Fibroblast of the aortic adventitia (primary cell): ENCODE measurements around the gene ZNF557. TPM values are rescaled to one million over a fixed set of nuclear protein-coding genes. Genes with fewer than 3 reads are reported as not detected.

Experiments
- DNase-seq: peaks from one replicate; pipeline ENCODE4 v3.0.0-alpha.2; 2010; ENCODE audit warnings: low read depth
- H3K4me3 ChIP-seq: 2 replicates; pipeline ENCODE4 v1.5.1; 2011; ENCODE audit warnings: low read depth, mild to moderate bottlenecking, control low read depth, low read length, moderate library complexity
- total RNA-seq: library from RNA; depleted of rRNA; stranded (reverse); fragments of >200 nt; gene quantifications from 2 replicates; pipeline ENCODE4 v1.2.3, GENCODE V29; 2012; ENCODE audit warnings: low replicate concordance
- TF ChIP-seq, protein P1 (sequence below): IDR thresholded peaks from 2 replicates; pipeline ENCODE4 v1.5.1; 2011; ENCODE audit warnings: mild to moderate bottlenecking, low read length, control low read depth, inconsistent platforms; ENCODE audit not compliant: insufficient read depth

ZNF557 gene
- total RNA-seq, 1 donor, result 15.8 TPM

DNA sequence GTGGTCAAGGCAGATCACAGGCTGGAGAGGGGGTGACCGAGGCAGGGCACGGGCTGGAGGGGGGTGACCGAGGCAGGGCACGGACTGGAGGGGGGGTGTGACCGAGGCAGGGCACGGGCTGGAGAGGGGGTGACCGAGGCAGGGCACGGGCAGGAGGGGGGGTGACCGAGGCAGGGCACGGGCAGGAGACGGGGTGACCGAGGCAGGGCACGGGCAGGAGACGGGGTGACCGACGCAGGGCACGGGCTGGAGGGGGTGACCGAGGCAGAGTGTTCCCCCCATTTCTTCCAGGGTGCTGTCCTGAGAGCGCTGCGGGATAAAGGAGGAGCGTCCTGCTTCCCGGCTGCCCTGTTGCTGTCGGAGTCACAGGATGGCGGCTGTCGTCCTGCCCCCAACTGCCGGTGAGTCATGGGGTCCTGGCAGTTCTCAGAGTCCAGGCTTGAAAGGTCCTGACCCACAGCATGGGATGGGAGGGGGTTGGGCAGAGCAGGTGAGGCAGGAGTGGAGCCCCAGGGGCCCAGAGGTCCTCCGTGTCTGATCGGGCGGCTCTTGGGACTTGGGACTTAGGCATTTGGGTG is 5.3 kb downstream of the ZNF557 start:
- no peak overlapping the region for H3K4me3 ChIP-seq
- TF ChIP-seq, protein P1, sequence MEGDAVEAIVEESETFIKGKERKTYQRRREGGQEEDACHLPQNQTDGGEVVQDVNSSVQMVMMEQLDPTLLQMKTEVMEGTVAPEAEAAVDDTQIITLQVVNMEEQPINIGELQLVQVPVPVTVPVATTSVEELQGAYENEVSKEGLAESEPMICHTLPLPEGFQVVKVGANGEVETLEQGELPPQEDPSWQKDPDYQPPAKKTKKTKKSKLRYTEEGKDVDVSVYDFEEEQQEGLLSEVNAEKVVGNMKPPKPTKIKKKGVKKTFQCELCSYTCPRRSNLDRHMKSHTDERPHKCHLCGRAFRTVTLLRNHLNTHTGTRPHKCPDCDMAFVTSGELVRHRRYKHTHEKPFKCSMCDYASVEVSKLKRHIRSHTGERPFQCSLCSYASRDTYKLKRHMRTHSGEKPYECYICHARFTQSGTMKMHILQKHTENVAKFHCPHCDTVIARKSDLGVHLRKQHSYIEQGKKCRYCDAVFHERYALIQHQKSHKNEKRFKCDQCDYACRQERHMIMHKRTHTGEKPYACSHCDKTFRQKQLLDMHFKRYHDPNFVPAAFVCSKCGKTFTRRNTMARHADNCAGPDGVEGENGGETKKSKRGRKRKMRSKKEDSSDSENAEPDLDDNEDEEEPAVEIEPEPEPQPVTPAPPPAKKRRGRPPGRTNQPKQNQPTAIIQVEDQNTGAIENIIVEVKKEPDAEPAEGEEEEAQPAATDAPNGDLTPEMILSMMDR, result no peak
- no peak for DNase-seq

DNA sequence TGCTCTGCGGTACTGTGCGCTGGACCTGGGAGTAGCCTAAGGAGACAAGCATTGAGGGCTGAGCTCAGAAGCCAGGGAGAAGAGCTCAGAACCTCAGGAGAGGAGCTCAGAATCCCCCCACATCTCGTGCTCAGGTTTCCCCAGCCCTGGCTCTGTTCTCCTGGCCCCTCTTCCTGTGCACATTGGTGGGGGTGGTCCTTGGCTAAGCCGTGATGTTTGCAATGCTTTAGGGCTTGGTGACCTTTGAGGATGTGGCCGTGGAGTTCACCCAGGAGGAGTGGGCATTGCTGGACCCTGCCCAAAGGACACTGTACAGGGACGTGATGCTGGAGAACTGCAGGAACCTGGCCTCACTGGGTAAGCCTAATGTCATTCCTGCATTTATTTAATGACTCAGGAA is 6.6 kb downstream of the ZNF557 start:
- H3K4me3 ChIP-seq, result no peak overlapping the region
- TF ChIP-seq, protein P1, result no peak
- no peak for DNase-seq

DNA sequence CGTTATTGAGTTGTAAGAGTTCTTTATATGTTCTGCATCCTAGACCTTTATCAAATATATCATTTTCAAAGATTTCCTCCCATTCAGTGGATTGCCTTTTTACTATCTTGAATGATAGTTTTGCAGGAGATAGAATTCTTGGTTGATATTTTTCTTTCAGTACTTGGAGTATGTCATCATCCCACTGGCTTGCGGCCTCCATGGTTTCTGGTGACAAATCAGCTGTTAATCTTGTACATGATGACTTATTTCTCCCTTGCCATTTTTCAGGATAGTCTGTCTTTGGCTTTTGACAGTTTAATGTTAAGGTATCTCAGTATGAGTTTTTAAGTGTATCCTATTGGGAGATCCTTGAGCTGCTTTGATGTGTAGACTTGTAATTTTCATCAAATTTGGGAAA is 8.5 kb downstream of the ZNF557 start:
- no peak overlapping the region for H3K4me3 ChIP-seq
- DNase-seq, result no peak
- TF ChIP-seq, protein P1, result no peak

DNA sequence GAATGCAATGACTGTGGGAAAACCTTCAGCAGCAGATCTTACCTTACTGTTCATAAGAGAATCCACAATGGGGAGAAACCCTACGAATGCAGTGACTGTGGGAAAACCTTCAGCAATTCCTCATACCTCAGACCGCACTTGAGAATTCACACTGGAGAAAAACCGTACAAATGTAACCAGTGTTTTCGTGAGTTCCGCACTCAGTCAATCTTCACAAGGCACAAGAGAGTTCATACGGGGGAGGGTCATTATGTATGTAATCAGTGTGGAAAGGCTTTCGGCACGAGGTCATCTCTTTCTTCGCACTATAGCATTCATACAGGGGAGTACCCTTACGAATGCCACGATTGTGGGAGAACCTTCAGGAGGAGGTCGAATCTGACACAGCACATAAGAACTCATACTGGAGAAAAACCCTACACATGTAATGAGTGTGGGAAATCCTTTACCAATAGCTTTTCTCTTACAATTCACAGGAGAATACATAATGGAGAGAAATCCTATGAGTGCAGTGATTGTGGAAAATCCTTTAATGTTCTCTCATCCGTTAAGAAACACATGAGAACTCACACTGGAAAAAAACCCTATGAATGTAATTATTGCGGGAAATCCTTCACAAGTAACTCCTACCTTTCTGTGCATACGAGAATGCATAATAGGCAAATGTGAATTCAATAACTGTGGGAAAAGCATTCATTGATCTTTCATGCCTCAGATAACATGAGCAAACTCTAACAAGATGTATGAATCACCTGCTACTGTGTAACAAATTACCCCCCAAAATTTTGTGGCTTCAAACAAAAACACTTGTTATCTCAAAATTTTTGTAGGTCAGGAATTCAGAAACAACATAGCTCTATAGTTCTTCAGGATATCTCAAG is 13.8 kb downstream of the ZNF557 start:
- DNase-seq, result peak; percentile 35
- H3K4me3 ChIP-seq, result no peak overlapping the region
- TF ChIP-seq, protein P1, result no peak

DNA sequence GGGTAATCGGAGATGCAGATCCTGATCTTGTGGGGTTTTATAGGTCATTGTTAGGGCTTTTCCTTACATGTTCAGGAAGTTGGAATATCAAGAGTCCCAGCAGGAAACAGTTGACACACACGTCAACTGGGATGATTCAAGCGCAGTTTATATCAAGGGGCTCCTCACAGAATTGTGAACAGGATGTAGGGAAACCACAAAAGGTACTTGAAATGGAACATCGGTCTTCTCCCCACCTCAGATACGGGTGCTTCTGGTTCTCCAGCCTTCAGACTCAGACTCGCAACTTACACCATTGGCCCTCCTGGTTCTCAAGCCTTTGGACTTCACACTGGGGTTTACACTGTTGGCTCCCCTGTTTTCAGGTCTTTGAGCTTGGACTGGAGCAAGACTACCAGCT is 19.5 kb downstream of the ZNF557 start:
- H3K4me3 ChIP-seq, result no peak overlapping the region
- TF ChIP-seq, protein P1, result no peak
- no peak for DNase-seq

DNA sequence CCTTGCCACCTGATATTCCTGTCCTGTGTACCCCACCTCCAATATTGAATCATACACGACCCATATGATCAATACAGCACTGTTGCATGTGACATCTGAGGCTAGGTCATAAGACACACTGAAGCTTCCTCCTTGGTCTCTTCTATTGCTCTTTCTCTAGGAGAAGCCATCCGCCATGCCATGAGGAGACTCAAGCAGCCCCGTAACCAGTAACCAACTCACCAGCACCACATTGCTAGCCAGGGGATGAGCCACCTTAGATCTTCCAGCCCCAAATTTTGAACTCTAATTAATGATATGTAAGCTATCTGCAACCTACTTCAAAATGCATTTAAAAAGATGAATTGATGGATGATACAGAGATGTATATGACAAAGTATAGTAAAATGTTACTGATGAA is 28.6 kb downstream of the ZNF557 start:
- DNase-seq, result no peak
- peak overlapping the region; percentile 81 for H3K4me3 ChIP-seq
- TF ChIP-seq, protein P1, result no peak
